ENCODE results near the gene SUSD4.

DNA sequence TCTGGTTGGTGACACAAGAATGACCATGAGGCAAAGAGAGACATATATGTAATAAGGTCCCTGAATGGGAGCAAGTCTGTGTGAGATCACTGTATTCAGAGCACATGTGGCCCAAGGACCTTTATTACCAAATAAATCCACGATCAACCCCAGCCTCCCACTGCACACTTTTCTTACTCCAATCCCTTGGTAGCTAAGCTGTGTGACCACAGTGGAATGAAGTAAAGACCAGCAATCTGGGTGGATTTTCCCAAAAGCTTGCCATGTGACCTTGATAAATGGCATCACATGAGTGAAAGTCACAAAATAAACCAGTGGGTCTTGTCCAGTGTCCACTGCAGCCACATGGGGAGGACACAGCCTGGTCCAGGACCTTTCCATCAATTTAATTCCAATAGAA lies 184.2 kb downstream of the SUSD4 start:
- TF ChIP-seq, protein P1, sequence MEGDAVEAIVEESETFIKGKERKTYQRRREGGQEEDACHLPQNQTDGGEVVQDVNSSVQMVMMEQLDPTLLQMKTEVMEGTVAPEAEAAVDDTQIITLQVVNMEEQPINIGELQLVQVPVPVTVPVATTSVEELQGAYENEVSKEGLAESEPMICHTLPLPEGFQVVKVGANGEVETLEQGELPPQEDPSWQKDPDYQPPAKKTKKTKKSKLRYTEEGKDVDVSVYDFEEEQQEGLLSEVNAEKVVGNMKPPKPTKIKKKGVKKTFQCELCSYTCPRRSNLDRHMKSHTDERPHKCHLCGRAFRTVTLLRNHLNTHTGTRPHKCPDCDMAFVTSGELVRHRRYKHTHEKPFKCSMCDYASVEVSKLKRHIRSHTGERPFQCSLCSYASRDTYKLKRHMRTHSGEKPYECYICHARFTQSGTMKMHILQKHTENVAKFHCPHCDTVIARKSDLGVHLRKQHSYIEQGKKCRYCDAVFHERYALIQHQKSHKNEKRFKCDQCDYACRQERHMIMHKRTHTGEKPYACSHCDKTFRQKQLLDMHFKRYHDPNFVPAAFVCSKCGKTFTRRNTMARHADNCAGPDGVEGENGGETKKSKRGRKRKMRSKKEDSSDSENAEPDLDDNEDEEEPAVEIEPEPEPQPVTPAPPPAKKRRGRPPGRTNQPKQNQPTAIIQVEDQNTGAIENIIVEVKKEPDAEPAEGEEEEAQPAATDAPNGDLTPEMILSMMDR (IDR thresholded peaks at IDR 0.05), result no peak
- TF ChIP-seq EP300 (IDR thresholded peaks at IDR 0.05) (no peak), POLR2A (IDR thresholded peaks at IDR 0.05; ENCODE audit: low read depth) (no peak)
